Measurements from ENCODE around the gene SCMH1. TPM values are rescaled to one million over a fixed set of nuclear protein-coding genes. Genes with fewer than 3 reads are reported as not detected.

The SCMH1 gene
- total and polyA plus RNA-seq, 10 donors = 8.6 to 40.5 (median 26.1) TPM

GRCh38 chr1:41102653-41103052, 139.5 kb downstream of the SCMH1 start:
- H3K4me1 ChIP-seq = peaks cover 0 to 47% (median 23%) of the 10 kb centered on the region in 6 donors
- no peaks in the 10 kb centered on the region for H3K9me3 ChIP-seq
- peaks cover 0 to 4% (median 0%) of the 10 kb centered on the region in 6 donors for H3K36me3 ChIP-seq
- no peak overlapping the region for H3K4me3 ChIP-seq
- TF ChIP-seq POLR2AphosphoS5 (IDR thresholded peaks at IDR 0.05) (no peak), CTCF (IDR thresholded peaks at IDR 0.05 in 8 of 11, conservative IDR thresholded peaks at IDR 0.05 in 3 of 11) (no peak), POLR2A (IDR thresholded peaks at IDR 0.05) (no peak)
- intact Hi-C loops (cut with DNase I; ENCODE audit: low total_unique reads) = no loop called here
- 56 to 96% (median 81%) methylated on average over 1 of the region's 1 CpG for WGBS, 5 donors
- H3K27me3 ChIP-seq (replicated peaks in 1 of 7) = no peaks in the 10 kb centered on the region
- DNase-seq = no peak
- H3K27ac ChIP-seq = no peak overlapping the region

- Histone ChIP-seq H3K27ac (peak overlapping the region in 4 of 8 donors; percentile 12 to 39 (median 26)), H3K4me3 (no peak overlapping the region), H3K4me1 (peaks cover 0 to 47% (median 23%) of the 10 kb centered on the region in 6 donors), H3K27me3 (replicated peaks in 1 of 7) (no peaks in the 10 kb centered on the region), H3K9me3 (no peaks in the 10 kb centered on the region), H3K36me3 (no peaks in the 10 kb centered on the region)
- 63 to 83% (median 75%) methylated on average over 2 of the region's 2 CpGs for WGBS, 5 donors
- TF ChIP-seq CTCF (IDR thresholded peaks at IDR 0.05 in 8 of 11, conservative IDR thresholded peaks at IDR 0.05 in 3 of 11) (no peak), POLR2A (IDR thresholded peaks at IDR 0.05) (no peak), POLR2AphosphoS5 (IDR thresholded peaks at IDR 0.05) (peak in 1 of 3 donors; percentile 67)
- DNase-seq = peak; percentile 73
- intact Hi-C loops (cut with DNase I; ENCODE audit: low total_unique reads) = no loop called here
Measured at GRCh38 chr1:41101950-41102607, 140.0 kb downstream of the SCMH1 start.

GRCh38 chr1:41101076-41101475, 141.0 kb downstream of the SCMH1 start:
- peak overlapping the region in 1 of 8 donors; percentile 28 for H3K27ac ChIP-seq
- H3K9me3 ChIP-seq = no peaks in the 10 kb centered on the region
- peaks cover 0 to 47% (median 23%) of the 10 kb centered on the region in 6 donors for H3K4me1 ChIP-seq
- TF ChIP-seq POLR2A (IDR thresholded peaks at IDR 0.05) = no peak
- no peak for TF ChIP-seq CTCF (IDR thresholded peaks at IDR 0.05 in 8 of 11, conservative IDR thresholded peaks at IDR 0.05 in 3 of 11)
- no peak for TF ChIP-seq POLR2AphosphoS5 (IDR thresholded peaks at IDR 0.05)
- WGBS, 5 donors = 96 to 100% (median 98%) methylated on average over 1 of the region's 1 CpG
- H3K27me3 ChIP-seq (replicated peaks in 1 of 7) = no peaks in the 10 kb centered on the region
- intact Hi-C loops (cut with DNase I; ENCODE audit: low total_unique reads) = no loop called here
- peaks cover 0 to 2% (median 0%) of the 10 kb centered on the region in 6 donors for H3K36me3 ChIP-seq
- no peak overlapping the region for H3K4me3 ChIP-seq
- no peak for DNase-seq

- Histone ChIP-seq H3K36me3 (peaks cover 0 to 8% (median 0%) of the 10 kb centered on the region in 6 donors), H3K27ac (no peak overlapping the region), H3K4me1 (peaks cover 0 to 47% (median 23%) of the 10 kb centered on the region in 6 donors), H3K9me3 (no peaks in the 10 kb centered on the region), H3K4me3 (no peak overlapping the region), H3K27me3 (replicated peaks in 1 of 7) (no peaks in the 10 kb centered on the region)
- intact Hi-C loops (cut with DNase I; ENCODE audit: low total_unique reads) = no loop called here
- TF ChIP-seq CTCF (IDR thresholded peaks at IDR 0.05 in 8 of 11, conservative IDR thresholded peaks at IDR 0.05 in 3 of 11) = no peak
- no peak for TF ChIP-seq POLR2A (IDR thresholded peaks at IDR 0.05)
- no peak for TF ChIP-seq POLR2AphosphoS5 (IDR thresholded peaks at IDR 0.05)
- no peak for DNase-seq
- WGBS, 5 donors = 76 to 91% (median 85%) methylated on average over 4 of the region's 4 CpGs
Measured at GRCh38 chr1:41100170-41100569, 141.9 kb downstream of the SCMH1 start.

Measured in spleen (tissue), 11 donors.